ENCODE measurements around the gene GLMN. TPM values are rescaled to one million over a fixed set of nuclear protein-coding genes. Genes with fewer than 3 reads are reported as not detected.

GLMN gene
- total RNA-seq, 1 donor from 2014 or later: 14.9 TPM

GRCh38 chr1:92218559-92218958 is 80.2 kb downstream of the GLMN start:
- Mint-ChIP-seq H3K27me3 (ENCODE audit: unreplicated experiment) (peaks cover 2% of the 10 kb centered on the region), H3K36me3 (ENCODE audit: low read depth, unreplicated experiment) (no peaks in the 10 kb centered on the region), H3K4me3 (ENCODE audit: unreplicated experiment) (no peak overlapping the region), H3K4me1 (ENCODE audit: unreplicated experiment) (no peaks in the 10 kb centered on the region), H3K27ac (ENCODE audit: unreplicated experiment) (no peak overlapping the region), H3K9me3 (ENCODE audit: unreplicated experiment) (no peaks in the 10 kb centered on the region)
- DNase-seq (ENCODE audit: low spot score): no peak
- TF ChIP-seq CTCF (IDR thresholded peaks at IDR 0.05; ENCODE audit: unreplicated experiment): no peak

DNA sequence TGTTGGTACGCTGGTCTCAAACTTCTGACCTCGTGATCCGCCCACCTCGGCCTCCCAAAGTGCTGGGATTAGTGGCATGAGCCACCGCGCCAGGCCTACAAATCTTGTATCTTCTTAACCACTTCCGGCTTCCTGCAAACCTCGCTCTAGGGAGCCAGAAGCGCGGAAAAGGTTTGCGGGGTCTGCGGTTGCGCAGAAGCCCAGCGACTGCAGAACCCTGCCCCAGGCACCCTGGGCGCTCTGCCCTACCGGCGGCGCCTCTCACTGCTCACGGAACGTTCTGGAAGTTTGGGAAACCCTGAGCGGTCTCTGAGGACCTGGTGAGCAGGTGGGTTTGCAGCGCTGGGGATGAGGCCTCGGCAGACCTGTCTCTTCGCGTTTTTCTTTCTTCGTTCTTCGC is 81.1 kb downstream of the GLMN start, which contains the start of gene C1orf146:
TSS of gene C1orf146 (plus strand) at position 195 of the 400 bp plus-strand sequence. CDS start 13,506 bp downstream, outside the sequence.
- H3K27ac Mint-ChIP-seq (ENCODE audit: unreplicated experiment): no peak within 1 kb of the TSS
- no peak within 1 kb of the TSS for H3K4me3 Mint-ChIP-seq (ENCODE audit: unreplicated experiment)
- H3K9me3 Mint-ChIP-seq (ENCODE audit: unreplicated experiment): no peaks in the 10 kb centered on the region
- peaks cover 2% of the 10 kb centered on the region for H3K27me3 Mint-ChIP-seq (ENCODE audit: unreplicated experiment)
- DNase-seq (ENCODE audit: low spot score): no peak
- no peak for TF ChIP-seq CTCF (IDR thresholded peaks at IDR 0.05; ENCODE audit: unreplicated experiment)
- no peaks in the 10 kb centered on the region for H3K4me1 Mint-ChIP-seq (ENCODE audit: unreplicated experiment)
- no peaks in the 10 kb centered on the region for H3K36me3 Mint-ChIP-seq (ENCODE audit: low read depth, unreplicated experiment)

GRCh38 chr1:92211166-92211565 is 87.6 kb downstream of the GLMN start:
- TF ChIP-seq CTCF (IDR thresholded peaks at IDR 0.05; ENCODE audit: unreplicated experiment): no peak
- Mint-ChIP-seq H3K27ac (ENCODE audit: unreplicated experiment) (no peak overlapping the region), H3K9me3 (ENCODE audit: unreplicated experiment) (no peaks in the 10 kb centered on the region), H3K4me3 (ENCODE audit: unreplicated experiment) (no peak overlapping the region), H3K27me3 (ENCODE audit: unreplicated experiment) (peaks cover 2% of the 10 kb centered on the region), H3K4me1 (ENCODE audit: unreplicated experiment) (peaks cover 4% of the 10 kb centered on the region), H3K36me3 (ENCODE audit: low read depth, unreplicated experiment) (no peaks in the 10 kb centered on the region)
- no peak for DNase-seq (ENCODE audit: low spot score)

DNA sequence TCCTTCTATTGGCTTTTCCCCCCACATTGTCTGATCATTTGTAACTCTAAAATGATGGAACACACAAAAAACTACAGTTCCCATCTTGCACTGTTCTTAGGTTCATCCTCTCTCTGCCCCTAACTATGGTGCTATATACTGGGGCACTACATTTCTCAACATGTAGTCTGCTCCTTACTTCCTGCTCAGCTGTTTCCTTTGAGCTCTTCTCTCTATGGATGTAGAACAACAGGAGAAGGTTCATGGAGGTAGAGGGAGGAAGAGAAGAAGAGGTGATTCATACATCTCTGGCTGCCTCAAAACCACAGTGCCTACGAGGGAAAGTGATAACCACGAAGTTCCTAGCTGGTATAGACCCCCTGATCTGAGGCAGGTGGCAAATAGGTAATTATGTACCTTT is 88.1 kb downstream of the GLMN start:
- TF ChIP-seq CTCF (IDR thresholded peaks at IDR 0.05; ENCODE audit: unreplicated experiment): no peak
- no peaks in the 10 kb centered on the region for H3K9me3 Mint-ChIP-seq (ENCODE audit: unreplicated experiment)
- H3K27ac Mint-ChIP-seq (ENCODE audit: unreplicated experiment): no peak overlapping the region
- H3K36me3 Mint-ChIP-seq (ENCODE audit: low read depth, unreplicated experiment): no peaks in the 10 kb centered on the region
- H3K4me1 Mint-ChIP-seq (ENCODE audit: unreplicated experiment): peaks cover 4% of the 10 kb centered on the region
- H3K4me3 Mint-ChIP-seq (ENCODE audit: unreplicated experiment): no peak overlapping the region
- H3K27me3 Mint-ChIP-seq (ENCODE audit: unreplicated experiment): peaks cover 2% of the 10 kb centered on the region
- DNase-seq (ENCODE audit: low spot score): no peak

- TF ChIP-seq CTCF (IDR thresholded peaks at IDR 0.05; ENCODE audit: unreplicated experiment): no peak
- Mint-ChIP-seq H3K27ac (ENCODE audit: unreplicated experiment) (no peak overlapping the region), H3K4me3 (ENCODE audit: unreplicated experiment) (no peak overlapping the region), H3K4me1 (ENCODE audit: unreplicated experiment) (peaks cover 8% of the 10 kb centered on the region), H3K36me3 (ENCODE audit: low read depth, unreplicated experiment) (no peaks in the 10 kb centered on the region), H3K9me3 (ENCODE audit: unreplicated experiment) (no peaks in the 10 kb centered on the region), H3K27me3 (ENCODE audit: unreplicated experiment) (no peaks in the 10 kb centered on the region)
- DNase-seq (ENCODE audit: low spot score): no peak
Observed at GRCh38 chr1:92203105-92203504, 95.7 kb downstream of the GLMN start.

Measured in endothelial cell (in vitro differentiated cells).